Measurements from ENCODE around the gene C5orf63. TPM values are rescaled to one million over a fixed set of nuclear protein-coding genes. Genes with fewer than 3 reads are reported as not detected.

The C5orf63 gene
- total RNA-seq, 2 experiments from 2014 or later = 4.2 TPM; not detected in 1

DNA sequence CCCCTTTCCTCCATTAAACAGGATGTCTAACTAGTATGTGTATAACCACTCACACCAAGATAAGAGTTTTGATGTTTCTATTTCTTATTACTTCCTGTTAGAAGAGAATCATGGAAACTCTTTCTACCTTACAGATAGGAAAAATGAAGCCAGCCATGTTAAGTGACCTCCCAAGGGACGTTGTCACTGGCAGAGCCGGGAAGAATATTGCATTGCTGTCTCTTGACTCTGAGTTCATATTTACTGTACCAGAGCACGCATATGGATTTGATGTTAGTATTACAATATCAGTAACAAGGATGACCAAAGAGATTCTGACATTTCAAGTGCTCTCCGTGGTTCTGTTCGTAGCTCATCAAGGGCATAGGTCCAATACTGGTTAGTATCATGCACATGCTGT is 12.5 kb upstream of the C5orf63 start:
- ChIA-PET CTCF (ENCODE audit: unreplicated experiment) (no interaction called here), POLR2A (no interaction called here)
- TF ChIP-seq, protein P1, sequence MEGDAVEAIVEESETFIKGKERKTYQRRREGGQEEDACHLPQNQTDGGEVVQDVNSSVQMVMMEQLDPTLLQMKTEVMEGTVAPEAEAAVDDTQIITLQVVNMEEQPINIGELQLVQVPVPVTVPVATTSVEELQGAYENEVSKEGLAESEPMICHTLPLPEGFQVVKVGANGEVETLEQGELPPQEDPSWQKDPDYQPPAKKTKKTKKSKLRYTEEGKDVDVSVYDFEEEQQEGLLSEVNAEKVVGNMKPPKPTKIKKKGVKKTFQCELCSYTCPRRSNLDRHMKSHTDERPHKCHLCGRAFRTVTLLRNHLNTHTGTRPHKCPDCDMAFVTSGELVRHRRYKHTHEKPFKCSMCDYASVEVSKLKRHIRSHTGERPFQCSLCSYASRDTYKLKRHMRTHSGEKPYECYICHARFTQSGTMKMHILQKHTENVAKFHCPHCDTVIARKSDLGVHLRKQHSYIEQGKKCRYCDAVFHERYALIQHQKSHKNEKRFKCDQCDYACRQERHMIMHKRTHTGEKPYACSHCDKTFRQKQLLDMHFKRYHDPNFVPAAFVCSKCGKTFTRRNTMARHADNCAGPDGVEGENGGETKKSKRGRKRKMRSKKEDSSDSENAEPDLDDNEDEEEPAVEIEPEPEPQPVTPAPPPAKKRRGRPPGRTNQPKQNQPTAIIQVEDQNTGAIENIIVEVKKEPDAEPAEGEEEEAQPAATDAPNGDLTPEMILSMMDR (conservative IDR thresholded peaks at IDR 0.05; ENCODE audit: low read length) = no peak
- no peak for TF ChIP-seq EZH2phosphoT487 (IDR thresholded peaks at IDR 0.05; ENCODE audit: borderline replicate concordance, low read depth, low read length)
- no peak overlapping the region for H2AFZ ChIP-seq (ENCODE audit: low read length)
- no peaks in the 10 kb centered on the region for H4K20me1 ChIP-seq (ENCODE audit: insufficient read depth, low read length)
- H3K4me1 ChIP-seq (ENCODE audit: insufficient read depth, low read length, poor library complexity, severe bottlenecking) = no peaks in the 10 kb centered on the region
- no peak for DNase-seq (ENCODE audit: low spot score)
- no TSS peak for BruUV-seq (replicated peaks)
- H3K4me3 ChIP-seq (ENCODE audit: low read depth, low read length, poor library complexity, severe bottlenecking) = no peak overlapping the region
- H3K36me3 ChIP-seq (ENCODE audit: insufficient read depth, low read length) = no peaks in the 10 kb centered on the region
- H3K4me2 ChIP-seq (ENCODE audit: low read length) = no peak overlapping the region
- no peak overlapping the region for H3K27ac ChIP-seq (ENCODE audit: low read depth, low read length, poor library complexity, severe bottlenecking)
- no peaks in the 10 kb centered on the region for H3K9me3 ChIP-seq (ENCODE audit: low read length)
- no peaks in the 10 kb centered on the region for H3K79me2 ChIP-seq (ENCODE audit: insufficient read depth, low read depth, low read length)
- intact Hi-C loops (cut with micrococcal nuclease; ENCODE audit: unreplicated experiment) = no loop called here
- no peaks in the 10 kb centered on the region for H3K9me2 ChIP-seq (ENCODE audit: insufficient read depth, low read length)

DNA sequence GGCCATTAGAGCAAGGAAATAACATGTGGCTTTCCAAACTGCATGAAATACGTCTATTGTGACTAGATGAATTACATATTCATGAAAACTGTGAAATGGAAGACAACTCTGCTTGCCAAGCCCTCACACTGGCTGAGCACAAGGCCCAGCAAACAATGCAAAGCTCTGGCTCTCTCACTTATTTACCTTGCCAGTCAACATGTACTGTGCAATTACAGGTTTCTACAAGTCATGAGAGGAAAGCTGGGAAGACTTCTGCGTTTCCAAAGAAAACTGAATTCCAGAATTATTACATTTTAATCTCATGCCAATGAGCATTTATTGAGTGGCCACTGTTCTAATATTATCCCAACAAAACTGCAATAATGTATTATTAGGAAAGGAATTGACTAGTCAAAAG is 12.1 kb upstream of the C5orf63 start:
- no TSS peak for BruUV-seq (replicated peaks)
- ChIA-PET POLR2A (no interaction called here), CTCF (ENCODE audit: unreplicated experiment) (no interaction called here)
- H4K20me1 ChIP-seq (ENCODE audit: insufficient read depth, low read length) = no peaks in the 10 kb centered on the region
- no peaks in the 10 kb centered on the region for H3K4me1 ChIP-seq (ENCODE audit: insufficient read depth, low read length, poor library complexity, severe bottlenecking)
- intact Hi-C loops (cut with micrococcal nuclease; ENCODE audit: unreplicated experiment) = no loop called here
- no peaks in the 10 kb centered on the region for H3K9me2 ChIP-seq (ENCODE audit: insufficient read depth, low read length)
- H3K4me3 ChIP-seq (ENCODE audit: low read depth, low read length, poor library complexity, severe bottlenecking) = no peak overlapping the region
- H3K9me3 ChIP-seq (ENCODE audit: low read length) = no peaks in the 10 kb centered on the region
- no peak for DNase-seq (ENCODE audit: low spot score)
- no peak overlapping the region for H3K4me2 ChIP-seq (ENCODE audit: low read length)
- TF ChIP-seq, protein P1 (conservative IDR thresholded peaks at IDR 0.05; ENCODE audit: low read length) = no peak
- no peak for TF ChIP-seq EZH2phosphoT487 (IDR thresholded peaks at IDR 0.05; ENCODE audit: borderline replicate concordance, low read depth, low read length)
- H3K79me2 ChIP-seq (ENCODE audit: insufficient read depth, low read depth, low read length) = no peaks in the 10 kb centered on the region
- H3K27ac ChIP-seq (ENCODE audit: low read depth, low read length, poor library complexity, severe bottlenecking) = no peak overlapping the region
- H2AFZ ChIP-seq (ENCODE audit: low read length) = no peak overlapping the region
- no peaks in the 10 kb centered on the region for H3K36me3 ChIP-seq (ENCODE audit: insufficient read depth, low read length)

DNA sequence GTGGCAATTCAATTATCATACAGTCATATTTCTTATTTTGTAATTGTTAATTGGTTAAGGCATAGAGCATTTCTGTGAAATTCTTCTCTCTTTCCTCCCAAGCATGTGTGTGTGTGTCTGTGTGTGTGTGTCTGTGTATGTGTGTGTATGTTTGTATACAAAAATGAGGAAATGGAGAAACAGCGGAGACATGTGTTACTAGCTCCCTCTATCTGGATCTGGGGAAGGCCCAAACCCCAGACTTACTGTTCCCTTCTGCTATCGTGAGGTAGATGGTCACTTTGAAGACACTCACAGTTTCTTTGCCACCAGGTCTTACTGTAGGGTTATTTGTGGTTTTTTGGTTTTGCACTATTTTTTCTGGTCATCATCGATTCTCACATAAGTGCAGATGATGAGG is 11.4 kb upstream of the C5orf63 start:
- H3K4me1 ChIP-seq (ENCODE audit: insufficient read depth, low read length, poor library complexity, severe bottlenecking) = no peaks in the 10 kb centered on the region
- intact Hi-C loops (cut with micrococcal nuclease; ENCODE audit: unreplicated experiment) = no loop called here
- H3K79me2 ChIP-seq (ENCODE audit: insufficient read depth, low read depth, low read length) = no peaks in the 10 kb centered on the region
- BruUV-seq (replicated peaks) = no TSS peak
- TF ChIP-seq, protein P1 (conservative IDR thresholded peaks at IDR 0.05; ENCODE audit: low read length) = peak; percentile 26; the same call in 1 of the 2 replicates
- TF ChIP-seq EZH2phosphoT487 (IDR thresholded peaks at IDR 0.05; ENCODE audit: borderline replicate concordance, low read depth, low read length) = no peak
- DNase-seq (ENCODE audit: low spot score) = no peak
- H3K9me2 ChIP-seq (ENCODE audit: insufficient read depth, low read length) = no peaks in the 10 kb centered on the region
- ChIA-PET POLR2A (interaction anchor here (0.9 kb wide), 1 partner anchor 10 kb away, joined by 3 read pairs; no protein-coding TSS in a partner anchor), CTCF (ENCODE audit: unreplicated experiment) (no interaction called here)
- H3K9me3 ChIP-seq (ENCODE audit: low read length) = no peaks in the 10 kb centered on the region
- H4K20me1 ChIP-seq (ENCODE audit: insufficient read depth, low read length) = no peaks in the 10 kb centered on the region
- H2AFZ ChIP-seq (ENCODE audit: low read length) = no peak overlapping the region
- no peaks in the 10 kb centered on the region for H3K36me3 ChIP-seq (ENCODE audit: insufficient read depth, low read length)
- no peak overlapping the region for H3K4me3 ChIP-seq (ENCODE audit: low read depth, low read length, poor library complexity, severe bottlenecking)
- H3K4me2 ChIP-seq (ENCODE audit: low read length) = no peak overlapping the region
- no peak overlapping the region for H3K27ac ChIP-seq (ENCODE audit: low read depth, low read length, poor library complexity, severe bottlenecking)
